Amniotic epithelial cell (primary cell): ENCODE results near the gene SRMS.
A peak's percentile ranks its signal among the peaks of the same experiment; 100 is the strongest.

Experiments used
- DNase-seq: peaks from one replicate; pipeline ENCODE4 v3.0.0-alpha.2; 2010; ENCODE audit warnings: low read depth

The SRMS gene

GRCh38 chr20:63501818-63502670, 45.5 kb downstream of the SRMS start:
- DNase-seq = no peak

DNA sequence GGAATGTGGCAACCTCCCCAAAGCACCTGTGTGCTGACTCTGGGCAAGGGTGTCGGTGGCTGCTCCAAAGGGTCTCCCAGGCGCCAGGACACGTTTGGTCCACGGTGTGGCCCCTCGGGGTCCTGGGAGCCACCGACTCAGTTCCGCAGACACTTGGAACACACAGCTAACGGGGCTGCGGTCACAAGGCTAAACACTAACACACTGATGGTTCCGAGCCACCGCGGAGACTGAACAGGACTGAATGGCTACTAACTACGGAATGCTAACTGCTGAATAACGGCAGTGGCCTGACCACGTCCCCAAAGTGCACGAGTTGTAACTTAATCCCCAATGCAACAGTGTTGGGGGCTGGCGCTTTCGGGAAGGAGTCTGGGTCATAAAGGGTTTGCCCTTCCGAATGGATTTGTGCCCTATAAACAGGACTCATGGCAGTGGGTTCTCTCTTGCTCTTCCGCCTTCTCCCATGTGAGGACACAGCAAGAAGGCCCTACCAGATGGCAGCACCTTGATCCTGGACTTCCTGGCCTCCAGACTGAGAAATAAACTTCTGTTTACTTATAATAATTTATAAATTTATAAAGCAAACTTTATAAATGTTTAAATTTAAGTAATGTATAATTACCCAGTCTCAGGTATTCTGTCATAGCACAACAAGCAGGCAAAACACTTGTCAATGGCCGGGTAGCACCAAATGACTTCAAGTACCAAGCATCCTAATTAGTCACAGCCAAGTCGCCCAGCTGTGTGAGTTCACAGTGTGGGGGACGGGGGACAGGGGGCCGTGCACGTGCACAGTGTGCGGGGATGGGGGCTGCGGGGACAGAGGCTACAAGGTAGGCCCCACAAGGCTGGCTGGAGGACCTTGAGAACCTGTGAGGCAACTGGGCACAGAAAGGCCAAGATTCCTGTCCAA, 46.4 kb downstream of the SRMS start:
- no peak for DNase-seq

GRCh38 chr20:63500151-63500901, 47.2 kb downstream of the SRMS start:
- no peak for DNase-seq

- DNase-seq = no peak
These were observed 48.1 kb downstream of the SRMS start for GRCh38 chr20:63499338-63499969.

GRCh38 chr20:63498960-63499337, 48.6 kb downstream of the SRMS start, which contains the start of gene EEF1A2:
Gene EEF1A2 (minus strand): TSS chr20:63499083. CDS start chr20:63497763, 1,320 bp downstream.
- DNase-seq = no peak

- no peak for DNase-seq
These were observed 49.3 kb downstream of the SRMS start for GRCh38 chr20:63497946-63498935.

DNA sequence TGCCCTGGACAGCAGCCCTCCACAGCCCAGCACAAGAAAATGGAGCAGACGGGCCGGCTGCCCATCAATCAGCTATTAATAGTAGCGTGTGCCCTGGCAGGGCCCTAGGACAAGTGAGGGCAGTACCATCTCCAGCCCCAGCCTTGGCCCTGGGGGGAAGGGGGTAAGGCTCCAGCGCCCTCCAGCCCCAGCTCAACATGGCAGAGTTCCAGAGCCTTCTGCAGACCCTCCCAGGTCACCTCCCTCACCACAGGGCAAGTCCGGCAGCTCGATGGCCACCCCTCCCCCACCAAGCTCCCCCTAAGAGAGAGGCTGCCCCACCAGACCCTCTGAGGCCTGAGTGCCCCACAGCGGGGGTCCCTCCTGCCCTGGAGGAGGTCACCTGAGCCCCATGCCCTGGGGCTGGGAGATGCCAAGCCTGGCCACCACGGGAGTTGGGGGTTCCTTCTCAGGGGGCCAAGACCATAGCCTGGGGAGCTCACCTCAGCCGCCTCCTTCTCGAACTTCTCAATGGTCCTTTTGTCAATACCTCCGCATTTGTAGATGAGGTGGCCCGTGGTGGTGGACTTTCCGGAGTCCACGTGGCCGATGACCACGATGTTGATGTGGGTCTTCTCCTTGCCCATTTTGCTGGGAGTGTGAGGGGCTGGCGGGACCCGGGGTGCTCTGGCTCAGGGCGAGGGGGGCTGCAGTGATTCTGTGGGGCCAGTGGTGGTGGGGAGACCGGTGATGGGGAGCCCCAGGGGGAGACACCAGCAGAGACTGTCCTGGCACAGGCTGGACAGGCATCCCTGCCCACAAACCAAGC, 50.2 kb downstream of the SRMS start:
- no peak for DNase-seq

DNA sequence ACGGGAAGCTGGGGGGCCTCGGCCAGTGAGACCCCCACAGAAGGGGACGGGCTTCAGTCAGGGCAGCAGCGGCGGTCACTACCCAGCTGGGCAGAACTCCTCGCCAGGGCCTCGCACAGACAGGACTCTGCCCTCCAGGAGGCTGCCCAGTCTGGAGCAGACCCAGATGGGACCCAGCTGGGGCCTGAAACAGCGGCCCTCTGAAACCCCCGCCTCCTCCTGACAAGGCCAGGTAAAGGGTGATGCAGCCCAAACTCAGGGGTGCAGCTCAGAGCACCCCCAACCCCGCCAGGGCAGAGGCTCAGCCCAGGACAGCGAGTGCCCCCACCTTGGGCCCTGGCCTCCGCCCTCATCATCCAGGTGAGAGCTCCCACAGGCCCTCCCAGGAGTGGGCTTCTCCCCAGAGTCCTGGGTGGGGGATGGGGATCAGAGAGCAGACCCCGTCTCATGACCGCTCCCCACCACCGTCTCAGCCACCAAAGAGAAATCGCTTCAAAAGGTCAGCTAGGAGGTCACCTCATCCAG, 50.9 kb downstream of the SRMS start:
- no peak for DNase-seq

- peak; percentile 20 for DNase-seq
These were observed 51.6 kb downstream of the SRMS start for GRCh38 chr20:63495741-63496595.

- DNase-seq = no peak
These were observed 52.3 kb downstream of the SRMS start for GRCh38 chr20:63495167-63495720.

DNA sequence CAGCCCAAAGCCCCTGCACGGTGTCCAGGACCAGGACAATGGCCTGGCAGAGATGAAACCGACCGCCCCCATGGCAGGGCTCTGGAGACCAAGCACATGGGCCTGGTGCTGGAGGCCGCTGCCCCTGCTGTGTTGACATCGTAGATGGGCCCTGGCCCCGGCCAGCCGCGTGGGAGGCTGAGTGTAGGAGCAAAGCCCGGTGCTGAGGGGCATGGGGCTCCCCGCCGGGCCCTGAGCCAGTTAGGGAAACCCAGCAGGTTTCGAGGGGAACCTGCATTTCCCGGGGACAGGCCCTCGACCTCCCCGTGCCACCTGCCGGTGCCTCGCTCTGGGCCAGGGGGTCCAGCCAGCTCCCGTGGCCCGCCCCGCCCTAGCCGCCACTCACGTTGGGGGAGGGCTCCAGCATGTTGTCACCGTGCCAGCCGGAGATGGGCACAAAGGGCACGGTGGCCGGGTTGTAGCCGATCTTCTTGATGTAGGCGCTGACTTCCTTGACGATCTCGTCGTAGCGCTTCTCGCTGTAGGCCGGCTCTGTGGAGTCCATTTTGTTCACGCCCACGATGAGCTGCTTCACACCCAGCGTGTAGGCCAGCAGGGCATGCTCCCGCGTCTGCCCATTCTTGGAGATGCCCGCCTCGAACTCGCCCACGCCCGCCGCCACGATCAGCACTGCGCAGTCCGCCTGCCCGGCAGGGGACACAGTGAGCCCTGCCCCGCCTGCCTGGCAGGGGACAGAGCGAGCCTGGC, 53.0 kb downstream of the SRMS start:
- no peak for DNase-seq

- DNase-seq = no peak
These were observed 53.5 kb downstream of the SRMS start for GRCh38 chr20:63494084-63494419.

GRCh38 chr20:63493563-63494020, 54.0 kb downstream of the SRMS start:
- no peak for DNase-seq

- DNase-seq = no peak
These were observed 54.6 kb downstream of the SRMS start for GRCh38 chr20:63492982-63493381.

DNA sequence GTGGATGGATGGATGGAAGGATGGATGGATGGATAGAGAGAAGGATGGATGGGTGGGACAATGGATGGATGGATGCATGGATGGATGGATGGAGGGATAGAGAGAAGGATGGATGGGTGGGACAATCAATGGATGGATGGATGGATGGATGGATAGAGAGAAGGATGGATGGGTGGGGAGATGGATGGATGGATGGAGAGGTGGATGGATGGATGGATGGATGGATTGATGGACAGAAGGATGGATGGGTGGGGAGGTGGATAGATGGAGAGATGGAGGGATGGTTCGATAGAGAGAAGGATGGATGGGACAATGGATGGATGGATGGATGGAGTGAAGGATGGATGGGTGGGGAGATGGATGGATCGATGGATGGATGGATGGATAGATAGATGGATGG, 55.0 kb downstream of the SRMS start:
- no peak for DNase-seq

DNA sequence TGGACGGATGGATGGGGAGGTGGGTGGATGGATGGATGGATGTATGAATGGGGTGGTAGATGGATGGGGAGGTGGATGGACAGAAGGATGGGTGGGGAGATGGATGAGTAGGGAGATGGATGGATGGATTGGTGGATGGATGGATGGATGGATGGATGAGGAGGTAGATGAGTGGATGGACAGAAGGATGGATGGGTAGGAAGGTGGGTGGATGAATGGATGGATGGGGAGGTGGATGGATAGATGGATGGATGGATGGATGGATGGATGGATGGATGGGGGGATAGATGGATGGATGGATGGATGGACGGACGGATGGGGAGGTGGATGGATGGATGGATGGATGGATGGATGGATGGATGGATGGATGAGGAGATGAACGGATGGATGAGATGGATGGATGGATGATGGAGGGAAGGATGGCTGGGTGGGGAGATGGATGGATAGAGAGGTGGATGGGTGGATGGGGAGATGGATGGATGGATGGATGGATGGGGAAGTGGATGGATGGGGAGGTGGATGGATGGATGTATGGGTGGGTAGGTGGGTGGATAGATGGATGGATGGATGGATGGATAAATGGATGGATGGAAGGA, 55.8 kb downstream of the SRMS start:
- no peak for DNase-seq

DNA sequence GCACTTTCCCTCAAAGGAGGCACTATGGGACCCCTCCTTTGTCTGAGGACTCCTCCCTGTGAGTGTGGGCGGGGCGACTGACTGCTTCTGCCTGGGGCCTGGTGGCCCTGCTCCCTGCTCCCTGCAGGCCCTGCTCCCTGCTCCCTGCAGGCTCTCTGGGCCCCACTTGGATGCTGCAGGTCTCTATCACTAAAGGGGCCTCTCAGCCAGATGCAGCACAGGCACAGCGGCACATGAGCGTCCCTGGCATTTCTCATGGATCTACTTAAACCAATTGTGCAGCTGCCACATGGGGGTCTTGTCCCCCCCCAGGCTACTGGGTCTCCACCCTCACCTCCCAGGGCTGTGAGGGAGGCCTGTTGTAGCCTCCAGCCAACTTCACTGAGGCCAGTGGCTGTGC, 56.5 kb downstream of the SRMS start:
- no peak for DNase-seq
